GM23338 (cell line): ENCODE results near the gene PPFIA2. TPM values are rescaled to one million over a fixed set of nuclear protein-coding genes. Genes with fewer than 3 reads are reported as not detected.

Experiments
- ATAC-seq: fragments of 200-7000 bp; cut with Tn5 transposase; 3 replicates; pipeline ENCODE4 v1.9.1; 2020
- DNase-seq: peaks from one replicate; pipeline ENCODE4 v3.0.0-alpha.2; 2015; ENCODE audit warnings: low spot score
- H2AFZ ChIP-seq: fragments of 200-600 bp; sonication (generic); 2 replicates; pipeline ENCODE4 v1.8.0; 2016; ENCODE audit warnings: antibody characterized with exemption, mild to moderate bottlenecking, moderate library complexity
- H3F3A ChIP-seq: fragments of 200-600 bp; sonication (generic); replicated peaks from 2 replicates; pipeline ENCODE4 v1.8.0; 2017; ENCODE audit warnings: antibody characterized with exemption, mixed run types, low read depth
- H3K27ac ChIP-seq: fragments of 200-600 bp; sonication (generic); 2 replicates; pipeline ENCODE4 v1.6.1; 2016; ENCODE audit warnings: low read depth
- H3K27me3 ChIP-seq: fragments of 200-600 bp; sonication (generic); 2 replicates; pipeline ENCODE4 v1.8.0; 2016; ENCODE audit warnings: mild to moderate bottlenecking, mixed run types, moderate library complexity; ENCODE audit not compliant: insufficient read depth
- H3K36me3 ChIP-seq: fragments of 200-600 bp; sonication (generic); 2 replicates; pipeline ENCODE4 v1.8.0; 2016; ENCODE audit warnings: mild to moderate bottlenecking; ENCODE audit not compliant: insufficient read depth
- H3K4me1 ChIP-seq: fragments of 200-600 bp; sonication (generic); 2 replicates; pipeline ENCODE4 v1.8.0; 2016; ENCODE audit warnings: mild to moderate bottlenecking, moderate library complexity; ENCODE audit not compliant: insufficient read depth
- H3K4me2 ChIP-seq: fragments of 200-600 bp; sonication (generic); 2 replicates; pipeline ENCODE4 v1.7.1; 2017; ENCODE audit warnings: mixed run types
- H3K4me3 ChIP-seq: fragments of 200-600 bp; sonication (generic); 2 replicates; pipeline ENCODE4 v1.6.1; 2016; ENCODE audit warnings: mixed run types
- H3K79me2 ChIP-seq: fragments of 200-600 bp; sonication (generic); replicated peaks from 2 replicates; pipeline ENCODE4 v1.8.0; 2017; ENCODE audit warnings: mild to moderate bottlenecking; ENCODE audit not compliant: insufficient read depth
- H3K9me2 ChIP-seq: fragments of 200-600 bp; sonication (generic); 2 replicates; pipeline ENCODE4 v1.8.0; 2017; ENCODE audit not compliant: insufficient read depth
- H4K20me1 ChIP-seq: fragments of 200-600 bp; sonication (generic); replicated peaks from 2 replicates; pipeline ENCODE4 v1.8.0; 2017; ENCODE audit warnings: mild to moderate bottlenecking; ENCODE audit not compliant: insufficient read depth
- H3K27ac Mint-ChIP-seq: 2 replicates; pipeline ENCODE4 v1.8.0; 2020; ENCODE audit warnings: inconsistent platforms, mild to moderate bottlenecking, moderate library complexity, mixed read lengths
- H3K27me3 Mint-ChIP-seq: 3 replicates; pipeline ENCODE4 v1.8.0; 2022; ENCODE audit warnings: low read depth, mild to moderate bottlenecking, moderate library complexity, mixed read lengths, inconsistent platforms; ENCODE audit not compliant: insufficient read depth, poor library complexity
- H3K36me3 Mint-ChIP-seq: 3 replicates; pipeline ENCODE4 v1.8.0; 2021; ENCODE audit warnings: low read depth, mild to moderate bottlenecking, inconsistent platforms, moderate library complexity, mixed read lengths
- H3K4me1 Mint-ChIP-seq: 3 replicates; pipeline ENCODE4 v1.8.0; 2020; ENCODE audit warnings: mild to moderate bottlenecking, inconsistent platforms, mixed read lengths
- H3K4me3 Mint-ChIP-seq: 3 replicates; pipeline ENCODE4 v1.8.0; 2021; ENCODE audit warnings: moderate library complexity, mild to moderate bottlenecking, inconsistent platforms, mixed read lengths
- H3K9me3 Mint-ChIP-seq: 3 replicates; pipeline ENCODE4 v1.8.0; 2020; ENCODE audit warnings: moderate library complexity, mild to moderate bottlenecking, inconsistent platforms, mixed read lengths
- CREB1 ChIP-seq: fragments of 250-450 bp; sonication (Bioruptor Pico); IDR thresholded peaks from 2 replicates; pipeline ENCODE4 v1.5.0; 2020; ENCODE audit warnings: low read depth, mild to moderate bottlenecking, moderate library complexity
- EZH2 ChIP-seq: fragments of 200-600 bp; sonication (generic); IDR thresholded peaks from one replicate; pipeline ENCODE4 v1.8.0; 2017; ENCODE audit warnings: antibody characterized with exemption, mild to moderate bottlenecking, low read depth; ENCODE audit not compliant: unreplicated experiment
- EZH2phosphoT487 ChIP-seq: fragments of 200-600 bp; sonication (generic); IDR thresholded peaks from one replicate; pipeline ENCODE4 v1.8.1; 2018; ENCODE audit warnings: antibody characterized with exemption; ENCODE audit not compliant: unreplicated experiment
- JUNB ChIP-seq: IDR thresholded peaks from one replicate; pipeline ENCODE4 v1.6.1; 2016; ENCODE audit warnings: antibody characterized with exemption; ENCODE audit not compliant: unreplicated experiment
- NANOG ChIP-seq: IDR thresholded peaks from 2 replicates; pipeline ENCODE4 v1.6.1; 2016; ENCODE audit warnings: antibody characterized with exemption, borderline replicate concordance
- POLR2AphosphoS5 ChIP-seq: IDR thresholded peaks from 2 replicates; pipeline ENCODE4 v1.6.1; 2016; ENCODE audit warnings: antibody characterized with exemption, low read depth
- STAT1 ChIP-seq: IDR thresholded peaks from one replicate; pipeline ENCODE4 v1.6.1; 2016; ENCODE audit warnings: antibody characterized with exemption; ENCODE audit not compliant: unreplicated experiment
- ZNF114 ChIP-seq: fragments of 250-450 bp; sonication (Bioruptor Pico); IDR thresholded peaks from 2 replicates; pipeline ENCODE4 v1.5.0; 2020; ENCODE audit warnings: mild to moderate bottlenecking, moderate library complexity
- ZNF331 ChIP-seq: fragments of 250-450 bp; sonication (Bioruptor Pico); IDR thresholded peaks from 2 replicates; pipeline ENCODE4 v1.5.0; 2020; ENCODE audit warnings: low read depth, mild to moderate bottlenecking, moderate library complexity
- polyA plus RNA-seq: library from polyadenylated mRNA; unstranded; fragments of >200 nt; fragmentation: Nextera tagmentation; extraction: Ambion mirVana; gene quantifications from 2 replicates; pipeline ENCODE4 v1.2.1, GENCODE V29; 2016
- total RNA-seq: library from RNA; depleted of rRNA; stranded (reverse); fragments of >200 nt; shearing (Covaris generic); gene quantifications from 2 replicates; pipeline ENCODE4 v1.2.3, GENCODE V29; 2014
- TF ChIP-seq, protein P1 (sequence below): fragments of 250-450 bp; sonication (Bioruptor Pico); IDR thresholded peaks from 2 replicates; pipeline ENCODE4 v1.5.0; 2020; ENCODE audit warnings: mild to moderate bottlenecking, moderate library complexity
- TF ChIP-seq, protein P2 (sequence below): IDR thresholded peaks from one replicate; pipeline ENCODE4 v1.6.1; 2018; ENCODE audit warnings: antibody characterized with exemption; ENCODE audit not compliant: unreplicated experiment
- TF ChIP-seq, protein P3 (sequence below), 2 experiments: fragments of 200-600 bp in 1 of 2; sonication (generic) in 1 of 2; conservative IDR thresholded peaks; 2 replicates each; pipeline versions ENCODE4 v1.5.1 to v1.6.1; 2016 to 2017; ENCODE audit warnings: antibody characterized with exemption in 2 of 2, low read depth in 2 of 2, mild to moderate bottlenecking in 2 of 2, moderate library complexity in 1 of 2

The PPFIA2 gene
- total and polyA plus RNA-seq, 2 experiments from 2014 or later, result 5.4 to 7.2 TPM

DNA sequence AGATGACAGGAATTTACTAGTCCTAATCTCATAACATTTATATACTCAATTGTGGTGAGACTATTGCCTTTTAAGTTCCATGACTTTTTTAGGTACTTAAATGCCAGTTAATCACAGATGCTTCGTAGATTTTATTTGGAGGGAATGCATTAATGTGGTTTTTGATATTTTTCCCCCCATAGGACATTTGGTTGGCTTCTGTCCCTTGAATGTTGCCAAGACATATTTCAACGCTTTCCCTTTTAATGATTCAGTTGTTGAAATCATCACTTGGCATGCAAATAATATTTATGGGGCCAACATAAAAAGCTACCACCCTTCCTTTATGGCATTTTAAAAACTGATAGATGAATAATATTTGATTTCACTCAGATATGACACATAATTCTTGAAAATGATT, 509.2 kb downstream of the PPFIA2 start:
- Histone ChIP-seq H3K27ac (no peak overlapping the region), H3K4me3 (no peak overlapping the region), H3K27me3 (no peaks in the 10 kb centered on the region), H3K9me2 (no peaks in the 10 kb centered on the region), H3F3A (no peaks in the 10 kb centered on the region), H3K4me1 (no peaks in the 10 kb centered on the region), H3K4me2 (no peak overlapping the region), H4K20me1 (no peaks in the 10 kb centered on the region), H3K36me3 (no peaks in the 10 kb centered on the region), H2AFZ (no peak overlapping the region), H3K79me2 (no peaks in the 10 kb centered on the region)
- Mint-ChIP-seq H3K27ac (no peak overlapping the region), H3K9me3 (no peaks in the 10 kb centered on the region), H3K4me1 (peaks cover 11% of the 10 kb centered on the region; the same call in 2 of the 3 replicates), H3K36me3 (no peaks in the 10 kb centered on the region), H3K27me3 (no peaks in the 10 kb centered on the region), H3K4me3 (no peak overlapping the region)
- TF ChIP-seq NANOG, result no peak
- no peak for TF ChIP-seq JUNB
- no peak for TF ChIP-seq POLR2AphosphoS5
- no peak for TF ChIP-seq ZNF114
- TF ChIP-seq EZH2phosphoT487, result no peak
- TF ChIP-seq, protein P1, sequence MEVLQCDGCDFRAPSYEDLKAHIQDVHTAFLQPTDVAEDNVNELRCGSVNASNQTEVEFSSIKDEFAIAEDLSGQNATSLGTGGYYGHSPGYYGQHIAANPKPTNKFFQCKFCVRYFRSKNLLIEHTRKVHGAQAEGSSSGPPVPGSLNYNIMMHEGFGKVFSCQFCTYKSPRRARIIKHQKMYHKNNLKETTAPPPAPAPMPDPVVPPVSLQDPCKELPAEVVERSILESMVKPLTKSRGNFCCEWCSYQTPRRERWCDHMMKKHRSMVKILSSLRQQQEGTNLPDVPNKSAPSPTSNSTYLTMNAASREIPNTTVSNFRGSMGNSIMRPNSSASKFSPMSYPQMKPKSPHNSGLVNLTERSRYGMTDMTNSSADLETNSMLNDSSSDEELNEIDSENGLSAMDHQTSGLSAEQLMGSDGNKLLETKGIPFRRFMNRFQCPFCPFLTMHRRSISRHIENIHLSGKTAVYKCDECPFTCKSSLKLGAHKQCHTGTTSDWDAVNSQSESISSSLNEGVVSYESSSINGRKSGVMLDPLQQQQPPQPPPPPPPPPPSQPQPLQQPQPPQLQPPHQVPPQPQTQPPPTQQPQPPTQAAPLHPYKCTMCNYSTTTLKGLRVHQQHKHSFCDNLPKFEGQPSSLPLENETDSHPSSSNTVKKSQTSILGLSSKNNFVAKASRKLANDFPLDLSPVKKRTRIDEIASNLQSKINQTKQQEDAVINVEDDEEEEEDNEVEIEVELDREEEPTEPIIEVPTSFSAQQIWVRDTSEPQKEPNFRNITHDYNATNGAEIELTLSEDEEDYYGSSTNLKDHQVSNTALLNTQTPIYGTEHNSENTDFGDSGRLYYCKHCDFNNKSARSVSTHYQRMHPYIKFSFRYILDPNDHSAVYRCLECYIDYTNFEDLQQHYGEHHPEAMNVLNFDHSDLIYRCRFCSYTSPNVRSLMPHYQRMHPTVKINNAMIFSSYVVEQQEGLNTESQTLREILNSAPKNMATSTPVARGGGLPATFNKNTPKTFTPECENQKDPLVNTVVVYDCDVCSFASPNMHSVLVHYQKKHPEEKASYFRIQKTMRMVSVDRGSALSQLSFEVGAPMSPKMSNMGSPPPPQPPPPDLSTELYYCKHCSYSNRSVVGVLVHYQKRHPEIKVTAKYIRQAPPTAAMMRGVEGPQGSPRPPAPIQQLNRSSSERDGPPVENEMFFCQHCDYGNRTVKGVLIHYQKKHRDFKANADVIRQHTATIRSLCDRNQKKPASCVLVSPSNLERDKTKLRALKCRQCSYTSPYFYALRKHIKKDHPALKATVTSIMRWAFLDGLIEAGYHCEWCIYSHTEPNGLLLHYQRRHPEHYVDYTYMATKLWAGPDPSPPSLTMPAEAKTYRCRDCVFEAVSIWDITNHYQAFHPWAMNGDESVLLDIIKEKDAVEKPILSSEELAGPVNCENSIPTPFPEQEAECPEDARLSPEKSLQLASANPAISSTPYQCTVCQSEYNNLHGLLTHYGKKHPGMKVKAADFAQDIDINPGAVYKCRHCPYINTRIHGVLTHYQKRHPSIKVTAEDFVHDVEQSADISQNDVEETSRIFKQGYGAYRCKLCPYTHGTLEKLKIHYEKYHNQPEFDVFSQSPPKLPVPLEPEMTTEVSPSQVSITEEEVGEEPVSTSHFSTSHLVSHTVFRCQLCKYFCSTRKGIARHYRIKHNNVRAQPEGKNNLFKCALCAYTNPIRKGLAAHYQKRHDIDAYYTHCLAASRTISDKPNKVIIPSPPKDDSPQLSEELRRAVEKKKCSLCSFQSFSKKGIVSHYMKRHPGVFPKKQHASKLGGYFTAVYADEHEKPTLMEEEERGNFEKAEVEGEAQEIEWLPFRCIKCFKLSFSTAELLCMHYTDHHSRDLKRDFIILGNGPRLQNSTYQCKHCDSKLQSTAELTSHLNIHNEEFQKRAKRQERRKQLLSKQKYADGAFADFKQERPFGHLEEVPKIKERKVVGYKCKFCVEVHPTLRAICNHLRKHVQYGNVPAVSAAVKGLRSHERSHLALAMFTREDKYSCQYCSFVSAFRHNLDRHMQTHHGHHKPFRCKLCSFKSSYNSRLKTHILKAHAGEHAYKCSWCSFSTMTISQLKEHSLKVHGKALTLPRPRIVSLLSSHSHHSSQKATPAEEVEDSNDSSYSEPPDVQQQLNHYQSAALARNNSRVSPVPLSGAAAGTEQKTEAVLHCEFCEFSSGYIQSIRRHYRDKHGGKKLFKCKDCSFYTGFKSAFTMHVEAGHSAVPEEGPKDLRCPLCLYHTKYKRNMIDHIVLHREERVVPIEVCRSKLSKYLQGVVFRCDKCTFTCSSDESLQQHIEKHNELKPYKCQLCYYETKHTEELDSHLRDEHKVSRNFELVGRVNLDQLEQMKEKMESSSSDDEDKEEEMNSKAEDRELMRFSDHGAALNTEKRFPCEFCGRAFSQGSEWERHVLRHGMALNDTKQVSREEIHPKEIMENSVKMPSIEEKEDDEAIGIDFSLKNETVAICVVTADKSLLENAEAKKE (CRISPR knock-in tag), result no peak
- TF ChIP-seq STAT1, result no peak
- TF ChIP-seq CREB1 (CRISPR knock-in tag), result no peak
- TF ChIP-seq, protein P2, sequence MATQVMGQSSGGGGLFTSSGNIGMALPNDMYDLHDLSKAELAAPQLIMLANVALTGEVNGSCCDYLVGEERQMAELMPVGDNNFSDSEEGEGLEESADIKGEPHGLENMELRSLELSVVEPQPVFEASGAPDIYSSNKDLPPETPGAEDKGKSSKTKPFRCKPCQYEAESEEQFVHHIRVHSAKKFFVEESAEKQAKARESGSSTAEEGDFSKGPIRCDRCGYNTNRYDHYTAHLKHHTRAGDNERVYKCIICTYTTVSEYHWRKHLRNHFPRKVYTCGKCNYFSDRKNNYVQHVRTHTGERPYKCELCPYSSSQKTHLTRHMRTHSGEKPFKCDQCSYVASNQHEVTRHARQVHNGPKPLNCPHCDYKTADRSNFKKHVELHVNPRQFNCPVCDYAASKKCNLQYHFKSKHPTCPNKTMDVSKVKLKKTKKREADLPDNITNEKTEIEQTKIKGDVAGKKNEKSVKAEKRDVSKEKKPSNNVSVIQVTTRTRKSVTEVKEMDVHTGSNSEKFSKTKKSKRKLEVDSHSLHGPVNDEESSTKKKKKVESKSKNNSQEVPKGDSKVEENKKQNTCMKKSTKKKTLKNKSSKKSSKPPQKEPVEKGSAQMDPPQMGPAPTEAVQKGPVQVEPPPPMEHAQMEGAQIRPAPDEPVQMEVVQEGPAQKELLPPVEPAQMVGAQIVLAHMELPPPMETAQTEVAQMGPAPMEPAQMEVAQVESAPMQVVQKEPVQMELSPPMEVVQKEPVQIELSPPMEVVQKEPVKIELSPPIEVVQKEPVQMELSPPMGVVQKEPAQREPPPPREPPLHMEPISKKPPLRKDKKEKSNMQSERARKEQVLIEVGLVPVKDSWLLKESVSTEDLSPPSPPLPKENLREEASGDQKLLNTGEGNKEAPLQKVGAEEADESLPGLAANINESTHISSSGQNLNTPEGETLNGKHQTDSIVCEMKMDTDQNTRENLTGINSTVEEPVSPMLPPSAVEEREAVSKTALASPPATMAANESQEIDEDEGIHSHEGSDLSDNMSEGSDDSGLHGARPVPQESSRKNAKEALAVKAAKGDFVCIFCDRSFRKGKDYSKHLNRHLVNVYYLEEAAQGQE, result no peak
- TF ChIP-seq, protein P3, sequence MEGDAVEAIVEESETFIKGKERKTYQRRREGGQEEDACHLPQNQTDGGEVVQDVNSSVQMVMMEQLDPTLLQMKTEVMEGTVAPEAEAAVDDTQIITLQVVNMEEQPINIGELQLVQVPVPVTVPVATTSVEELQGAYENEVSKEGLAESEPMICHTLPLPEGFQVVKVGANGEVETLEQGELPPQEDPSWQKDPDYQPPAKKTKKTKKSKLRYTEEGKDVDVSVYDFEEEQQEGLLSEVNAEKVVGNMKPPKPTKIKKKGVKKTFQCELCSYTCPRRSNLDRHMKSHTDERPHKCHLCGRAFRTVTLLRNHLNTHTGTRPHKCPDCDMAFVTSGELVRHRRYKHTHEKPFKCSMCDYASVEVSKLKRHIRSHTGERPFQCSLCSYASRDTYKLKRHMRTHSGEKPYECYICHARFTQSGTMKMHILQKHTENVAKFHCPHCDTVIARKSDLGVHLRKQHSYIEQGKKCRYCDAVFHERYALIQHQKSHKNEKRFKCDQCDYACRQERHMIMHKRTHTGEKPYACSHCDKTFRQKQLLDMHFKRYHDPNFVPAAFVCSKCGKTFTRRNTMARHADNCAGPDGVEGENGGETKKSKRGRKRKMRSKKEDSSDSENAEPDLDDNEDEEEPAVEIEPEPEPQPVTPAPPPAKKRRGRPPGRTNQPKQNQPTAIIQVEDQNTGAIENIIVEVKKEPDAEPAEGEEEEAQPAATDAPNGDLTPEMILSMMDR (conservative IDR thresholded peaks at IDR 0.05; ENCODE audit: low read depth in 2 of 2), result no peak
- TF ChIP-seq EZH2, result no peak
- no peak for TF ChIP-seq ZNF331 (CRISPR knock-in tag)
- DNase-seq (no peak), ATAC-seq (no peak)
